ENCODE data around the gene ZEB2.
A peak's percentile ranks its signal among the peaks of the same experiment; 100 is the strongest.

- no peak for TF ChIP-seq CTCF (IDR thresholded peaks at IDR 0.05)
- TF ChIP-seq EP300 (IDR thresholded peaks at IDR 0.05) = peak in 1 of 2 donors; percentile 12
- no peak for TF ChIP-seq POLR2A (IDR thresholded peaks at IDR 0.05)
Observed at GRCh38 chr2:144501118-144501517, 18.8 kb downstream of the ZEB2 start.
